H1 (cell line): ENCODE measurements around the gene CELF4. TPM values are rescaled to one million over a fixed set of nuclear protein-coding genes. Genes with fewer than 3 reads are reported as not detected.

Experiments
- BCL11A ChIP-seq, 2 experiments: IDR thresholded peaks; one replicate each; pipeline ENCODE4 v1.6.1; 2011; ENCODE audit warnings: low read depth in 2 of 2, low read length in 2 of 2, mild to moderate bottlenecking in 2 of 2
- GTF2F1 ChIP-seq: IDR thresholded peaks from 2 replicates; pipeline ENCODE4 v1.6.1; 2012; ENCODE audit warnings: low read depth, low read length, improper control_type of control experiment, borderline replicate concordance
- NRF1 ChIP-seq: IDR thresholded peaks from 2 replicates; pipeline ENCODE4 v1.6.1; 2011; ENCODE audit warnings: mild to moderate bottlenecking, low read depth, low read length, improper control_type of control experiment
- RBBP5 ChIP-seq: IDR thresholded peaks from 2 replicates; pipeline ENCODE4 v1.7.1; 2012; ENCODE audit warnings: low read depth, mild to moderate bottlenecking, inconsistent platforms, low read length, moderate library complexity, borderline replicate concordance
- polyA plus RNA-seq, 7 experiments: library from polyadenylated mRNA; depleted of rRNA in 3 of 7; stranded (reverse) in 5 of 7; unstranded in 2 of 7; fragments of >200 nt in 5 of 7; fragments of 200-250 nt in 2 of 7; gene quantifications; 1 replicate in 5 of 7; 2 replicates in 1 of 7; 4 replicates in 1 of 7; pipeline versions ENCODE4 v1.2.1 to v1.2.3, GENCODE V29; 2011 to 2013; ENCODE audit warnings: missing spikeins in 2 of 7, mixed read lengths in 2 of 7
- total RNA-seq: library from RNA; stranded (reverse); fragmentation: NEBNext Ultra II Directional; extraction: Animal tissue kit (Norgen Biotek cat#: 25700); gene quantifications from 2 replicates; pipeline ENCODE4 v1.2.1, GENCODE V29; 2021
- TF ChIP-seq, protein P1 (sequence below): fragments of 300-600 bp; sonication (generic); IDR thresholded peaks from 2 replicates; pipeline ENCODE4 v1.7.1; 2012; ENCODE audit warnings: low read length, moderate library complexity, mild to moderate bottlenecking, inconsistent platforms; ENCODE audit not compliant: insufficient replicate concordance
- TF ChIP-seq, protein P2 (sequence below): IDR thresholded peaks from 2 replicates; pipeline ENCODE4 v1.6.1; 2012; ENCODE audit warnings: inconsistent platforms

CELF4 gene
- total and polyA plus RNA-seq, 2 of the 8 experiments (the other 6 are each of a cell fraction or from before 2014, with no cell fraction given) = 1.6 to 3.4 TPM

DNA sequence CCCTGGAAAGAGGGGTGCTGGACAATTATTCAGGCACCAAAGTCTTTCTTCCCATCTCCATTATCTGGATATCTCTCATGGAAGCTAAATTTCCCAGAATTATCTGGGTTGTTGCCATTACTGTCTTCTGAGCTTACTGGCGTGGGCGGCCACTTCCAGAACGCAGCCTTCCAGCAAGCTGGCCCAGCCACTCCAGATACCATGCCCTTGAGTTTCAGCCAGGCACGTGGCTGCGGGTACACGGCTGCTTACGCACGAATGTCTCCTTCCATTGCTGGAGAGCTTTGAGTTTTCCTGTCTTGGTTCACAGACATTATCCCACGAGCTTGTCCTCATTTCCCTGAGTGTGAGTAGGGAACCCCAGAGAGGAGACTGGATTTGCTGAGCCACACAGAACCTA is 32.7 kb downstream of the CELF4 start (continued):
- TF ChIP-seq, protein P1, sequence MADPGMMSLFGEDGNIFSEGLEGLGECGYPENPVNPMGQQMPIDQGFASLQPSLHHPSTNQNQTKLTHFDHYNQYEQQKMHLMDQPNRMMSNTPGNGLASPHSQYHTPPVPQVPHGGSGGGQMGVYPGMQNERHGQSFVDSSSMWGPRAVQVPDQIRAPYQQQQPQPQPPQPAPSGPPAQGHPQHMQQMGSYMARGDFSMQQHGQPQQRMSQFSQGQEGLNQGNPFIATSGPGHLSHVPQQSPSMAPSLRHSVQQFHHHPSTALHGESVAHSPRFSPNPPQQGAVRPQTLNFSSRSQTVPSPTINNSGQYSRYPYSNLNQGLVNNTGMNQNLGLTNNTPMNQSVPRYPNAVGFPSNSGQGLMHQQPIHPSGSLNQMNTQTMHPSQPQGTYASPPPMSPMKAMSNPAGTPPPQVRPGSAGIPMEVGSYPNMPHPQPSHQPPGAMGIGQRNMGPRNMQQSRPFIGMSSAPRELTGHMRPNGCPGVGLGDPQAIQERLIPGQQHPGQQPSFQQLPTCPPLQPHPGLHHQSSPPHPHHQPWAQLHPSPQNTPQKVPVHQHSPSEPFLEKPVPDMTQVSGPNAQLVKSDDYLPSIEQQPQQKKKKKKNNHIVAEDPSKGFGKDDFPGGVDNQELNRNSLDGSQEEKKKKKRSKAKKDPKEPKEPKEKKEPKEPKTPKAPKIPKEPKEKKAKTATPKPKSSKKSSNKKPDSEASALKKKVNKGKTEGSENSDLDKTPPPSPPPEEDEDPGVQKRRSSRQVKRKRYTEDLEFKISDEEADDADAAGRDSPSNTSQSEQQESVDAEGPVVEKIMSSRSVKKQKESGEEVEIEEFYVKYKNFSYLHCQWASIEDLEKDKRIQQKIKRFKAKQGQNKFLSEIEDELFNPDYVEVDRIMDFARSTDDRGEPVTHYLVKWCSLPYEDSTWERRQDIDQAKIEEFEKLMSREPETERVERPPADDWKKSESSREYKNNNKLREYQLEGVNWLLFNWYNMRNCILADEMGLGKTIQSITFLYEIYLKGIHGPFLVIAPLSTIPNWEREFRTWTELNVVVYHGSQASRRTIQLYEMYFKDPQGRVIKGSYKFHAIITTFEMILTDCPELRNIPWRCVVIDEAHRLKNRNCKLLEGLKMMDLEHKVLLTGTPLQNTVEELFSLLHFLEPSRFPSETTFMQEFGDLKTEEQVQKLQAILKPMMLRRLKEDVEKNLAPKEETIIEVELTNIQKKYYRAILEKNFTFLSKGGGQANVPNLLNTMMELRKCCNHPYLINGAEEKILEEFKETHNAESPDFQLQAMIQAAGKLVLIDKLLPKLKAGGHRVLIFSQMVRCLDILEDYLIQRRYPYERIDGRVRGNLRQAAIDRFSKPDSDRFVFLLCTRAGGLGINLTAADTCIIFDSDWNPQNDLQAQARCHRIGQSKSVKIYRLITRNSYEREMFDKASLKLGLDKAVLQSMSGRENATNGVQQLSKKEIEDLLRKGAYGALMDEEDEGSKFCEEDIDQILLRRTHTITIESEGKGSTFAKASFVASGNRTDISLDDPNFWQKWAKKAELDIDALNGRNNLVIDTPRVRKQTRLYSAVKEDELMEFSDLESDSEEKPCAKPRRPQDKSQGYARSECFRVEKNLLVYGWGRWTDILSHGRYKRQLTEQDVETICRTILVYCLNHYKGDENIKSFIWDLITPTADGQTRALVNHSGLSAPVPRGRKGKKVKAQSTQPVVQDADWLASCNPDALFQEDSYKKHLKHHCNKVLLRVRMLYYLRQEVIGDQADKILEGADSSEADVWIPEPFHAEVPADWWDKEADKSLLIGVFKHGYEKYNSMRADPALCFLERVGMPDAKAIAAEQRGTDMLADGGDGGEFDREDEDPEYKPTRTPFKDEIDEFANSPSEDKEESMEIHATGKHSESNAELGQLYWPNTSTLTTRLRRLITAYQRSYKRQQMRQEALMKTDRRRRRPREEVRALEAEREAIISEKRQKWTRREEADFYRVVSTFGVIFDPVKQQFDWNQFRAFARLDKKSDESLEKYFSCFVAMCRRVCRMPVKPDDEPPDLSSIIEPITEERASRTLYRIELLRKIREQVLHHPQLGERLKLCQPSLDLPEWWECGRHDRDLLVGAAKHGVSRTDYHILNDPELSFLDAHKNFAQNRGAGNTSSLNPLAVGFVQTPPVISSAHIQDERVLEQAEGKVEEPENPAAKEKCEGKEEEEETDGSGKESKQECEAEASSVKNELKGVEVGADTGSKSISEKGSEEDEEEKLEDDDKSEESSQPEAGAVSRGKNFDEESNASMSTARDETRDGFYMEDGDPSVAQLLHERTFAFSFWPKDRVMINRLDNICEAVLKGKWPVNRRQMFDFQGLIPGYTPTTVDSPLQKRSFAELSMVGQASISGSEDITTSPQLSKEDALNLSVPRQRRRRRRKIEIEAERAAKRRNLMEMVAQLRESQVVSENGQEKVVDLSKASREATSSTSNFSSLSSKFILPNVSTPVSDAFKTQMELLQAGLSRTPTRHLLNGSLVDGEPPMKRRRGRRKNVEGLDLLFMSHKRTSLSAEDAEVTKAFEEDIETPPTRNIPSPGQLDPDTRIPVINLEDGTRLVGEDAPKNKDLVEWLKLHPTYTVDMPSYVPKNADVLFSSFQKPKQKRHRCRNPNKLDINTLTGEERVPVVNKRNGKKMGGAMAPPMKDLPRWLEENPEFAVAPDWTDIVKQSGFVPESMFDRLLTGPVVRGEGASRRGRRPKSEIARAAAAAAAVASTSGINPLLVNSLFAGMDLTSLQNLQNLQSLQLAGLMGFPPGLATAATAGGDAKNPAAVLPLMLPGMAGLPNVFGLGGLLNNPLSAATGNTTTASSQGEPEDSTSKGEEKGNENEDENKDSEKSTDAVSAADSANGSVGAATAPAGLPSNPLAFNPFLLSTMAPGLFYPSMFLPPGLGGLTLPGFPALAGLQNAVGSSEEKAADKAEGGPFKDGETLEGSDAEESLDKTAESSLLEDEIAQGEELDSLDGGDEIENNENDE = no peak
- TF ChIP-seq BCL11A (IDR thresholded peaks at IDR 0.05; ENCODE audit: low read depth in 2 of 2, low read length in 2 of 2) (no peak), GTF2F1 (no peak), NRF1 (no peak), RBBP5 (no peak)
- TF ChIP-seq, protein P2, sequence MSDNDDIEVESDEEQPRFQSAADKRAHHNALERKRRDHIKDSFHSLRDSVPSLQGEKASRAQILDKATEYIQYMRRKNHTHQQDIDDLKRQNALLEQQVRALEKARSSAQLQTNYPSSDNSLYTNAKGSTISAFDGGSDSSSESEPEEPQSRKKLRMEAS = no peak
